Mesendoderm (in vitro differentiated cells): ENCODE measurements around the gene COA3.

Experiments used
- DNase-seq: peaks from one replicate; pipeline ENCODE4 v3.0.0; 2013
- H2AK5ac ChIP-seq: 2 replicates; pipeline ENCODE4 v1.6.1; 2013; ENCODE audit warnings: low read length, inconsistent platforms
- H2BK120ac ChIP-seq: 2 replicates; pipeline ENCODE4 v1.6.1; 2013; ENCODE audit warnings: low read depth, mild to moderate bottlenecking, low read length, moderate library complexity, mixed read lengths
- H2BK15ac ChIP-seq: replicated peaks from 2 replicates; pipeline ENCODE4 v1.6.1; 2013; ENCODE audit warnings: low read depth, mild to moderate bottlenecking, moderate library complexity
- H2BK5ac ChIP-seq: 2 replicates; pipeline ENCODE4 v1.6.1; 2013; ENCODE audit warnings: low read length, inconsistent platforms
- H3K18ac ChIP-seq: 2 replicates; pipeline ENCODE4 v1.6.1; 2013; ENCODE audit warnings: mild to moderate bottlenecking, low read length, mixed read lengths
- H3K23ac ChIP-seq: one replicate; pipeline ENCODE4 v1.6.1; 2013; ENCODE audit warnings: low read length
- H3K27ac ChIP-seq: 2 replicates; pipeline ENCODE4 v1.5.1; 2013; ENCODE audit warnings: low read depth, mild to moderate bottlenecking, inconsistent platforms, low read length, moderate library complexity
- H3K27me3 ChIP-seq: 2 replicates; pipeline ENCODE4 v1.6.1; 2013; ENCODE audit warnings: low read length, control low read depth, mild to moderate bottlenecking, inconsistent platforms; ENCODE audit not compliant: insufficient read depth, poor library complexity
- H3K36me3 ChIP-seq: 2 replicates; pipeline ENCODE4 v1.6.1; 2013; ENCODE audit warnings: low read length, inconsistent platforms; ENCODE audit not compliant: control insufficient read depth, insufficient read depth
- H3K4ac ChIP-seq: one replicate; pipeline ENCODE4 v1.6.1; 2013; ENCODE audit warnings: low read depth, mild to moderate bottlenecking, low read length, moderate library complexity
- H3K4me1 ChIP-seq: 2 replicates; pipeline ENCODE4 v1.6.1; 2013; ENCODE audit warnings: low read depth, low read length, inconsistent platforms; ENCODE audit not compliant: control insufficient read depth
- H3K4me2 ChIP-seq: 2 replicates; pipeline ENCODE4 v1.6.1; 2013; ENCODE audit warnings: low read length
- H3K4me3 ChIP-seq: 2 replicates; pipeline ENCODE4 v1.5.1; 2013; ENCODE audit warnings: mild to moderate bottlenecking, low read length
- H3K56ac ChIP-seq: one replicate; pipeline ENCODE4 v1.6.1; 2013; ENCODE audit warnings: low read length
- H3K79me1 ChIP-seq: 2 replicates; pipeline ENCODE4 v1.6.1; 2013; ENCODE audit warnings: low read length, inconsistent platforms
- H3K79me2 ChIP-seq: 2 replicates; pipeline ENCODE4 v1.6.1; 2013; ENCODE audit warnings: mild to moderate bottlenecking, low read length; ENCODE audit not compliant: control insufficient read depth, insufficient read depth
- H3K9ac ChIP-seq: 2 replicates; pipeline ENCODE4 v1.6.1; 2013; ENCODE audit warnings: low read length, inconsistent platforms
- H4K5ac ChIP-seq: one replicate; pipeline ENCODE4 v1.6.1; 2013; ENCODE audit warnings: low read length
- H4K8ac ChIP-seq: one replicate; pipeline ENCODE4 v1.6.1; 2013; ENCODE audit warnings: low read depth, mild to moderate bottlenecking, control low read depth, low read length, moderate library complexity
- WGBS: extraction: QIAGEN DNeasy Blood & Tissue Kit; methylation state at CpG from one replicate; pipeline ENCODE4 v1.1.7; 2013; ENCODE audit warnings: low lambda C conversion rate, missing lambda C conversion rate; ENCODE audit not compliant: insufficient coverage; ENCODE audit errors: extremely low coverage; 5-methylcytosine and 5-hydroxymethylcytosine counted together

The COA3 gene

DNA sequence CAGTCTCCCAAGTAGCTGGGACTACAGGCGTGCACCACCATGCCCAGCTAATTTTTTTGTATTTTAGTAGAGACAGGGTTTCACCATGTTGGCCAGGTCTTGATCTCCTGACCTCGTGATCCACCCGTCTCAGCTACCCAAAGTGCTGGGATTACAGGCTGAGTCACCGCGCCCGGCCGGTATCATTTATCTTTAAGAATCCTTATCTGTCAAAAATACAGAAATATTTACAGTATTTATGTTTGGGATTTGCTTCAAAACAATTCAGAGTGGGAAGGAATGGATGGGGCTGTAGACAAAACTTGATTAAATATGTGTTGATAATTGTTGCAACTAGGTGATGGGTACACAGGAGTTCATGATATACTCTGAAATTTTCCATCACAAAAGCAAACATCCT, 22.7 kb upstream of the COA3 start:
- no CpG with 5 or more reads among the region's 7 CpGs for WGBS

DNA sequence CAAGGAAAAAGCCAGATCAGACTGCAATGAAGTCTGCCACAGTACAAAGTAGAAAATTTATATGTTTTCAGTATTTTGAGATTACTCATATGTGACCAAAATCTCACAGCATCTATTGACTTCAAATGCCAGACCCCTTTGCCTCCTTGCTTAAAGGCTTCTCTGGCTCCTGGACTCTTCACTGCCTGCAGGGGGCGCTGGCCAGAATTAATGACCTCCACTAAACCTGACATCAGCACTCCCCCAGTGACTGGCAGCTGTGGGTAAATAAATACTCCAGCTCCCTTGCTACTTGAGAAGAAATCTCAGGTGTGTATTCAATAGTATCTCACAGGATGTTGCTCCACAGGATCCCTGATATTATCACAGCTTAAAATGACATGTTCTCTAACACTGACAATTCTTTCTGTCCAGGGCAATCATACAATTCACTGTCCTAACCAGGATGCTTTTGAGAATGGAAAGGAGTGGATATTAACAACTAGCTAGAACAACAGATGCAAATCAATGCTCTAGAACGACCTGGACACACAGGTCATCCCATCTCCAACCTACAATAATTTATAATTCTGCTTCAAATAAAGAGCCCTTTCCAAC, 21.5 kb upstream of the COA3 start:
- H3K23ac ChIP-seq: no peak overlapping the region
- no peak overlapping the region for H4K5ac ChIP-seq
- no peak overlapping the region for H3K18ac ChIP-seq
- no peak overlapping the region for H3K56ac ChIP-seq
- no peak overlapping the region for H3K4me3 ChIP-seq
- H3K79me1 ChIP-seq: peaks cover 6% of the 10 kb centered on the region
- H2BK120ac ChIP-seq: no peak overlapping the region
- no peak overlapping the region for H3K27ac ChIP-seq
- H3K9ac ChIP-seq: no peak overlapping the region
- H3K4me2 ChIP-seq: no peak overlapping the region
- H4K8ac ChIP-seq: no peak overlapping the region
- H3K79me2 ChIP-seq: peaks cover 6% of the 10 kb centered on the region
- no peaks in the 10 kb centered on the region for H3K4me1 ChIP-seq
- H2AK5ac ChIP-seq: no peak overlapping the region
- no CpG with 5 or more reads among the region's 2 CpGs for WGBS
- H3K4ac ChIP-seq: no peak overlapping the region
- no peak overlapping the region for H2BK15ac ChIP-seq
- H3K27me3 ChIP-seq: no peaks in the 10 kb centered on the region
- peak; percentile 91 for DNase-seq
- no peak overlapping the region for H2BK5ac ChIP-seq
- H3K36me3 ChIP-seq: peaks cover 2% of the 10 kb centered on the region

More for the DNA sequence above, 22.7 kb upstream of the COA3 start:
- Histone ChIP-seq H3K4me1 (no peaks in the 10 kb centered on the region), H3K4me3 (no peak overlapping the region), H2AK5ac (no peak overlapping the region), H3K18ac (no peak overlapping the region), H3K36me3 (peaks cover 2% of the 10 kb centered on the region), H4K8ac (no peak overlapping the region), H3K56ac (no peak overlapping the region), H2BK15ac (no peak overlapping the region), H3K4me2 (no peak overlapping the region), H3K27me3 (no peaks in the 10 kb centered on the region), H3K79me1 (peaks cover 6% of the 10 kb centered on the region), H4K5ac (no peak overlapping the region), H3K23ac (no peak overlapping the region), H3K9ac (no peak overlapping the region), H3K79me2 (peaks cover 6% of the 10 kb centered on the region), H2BK5ac (no peak overlapping the region), H3K4ac (no peak overlapping the region), H3K27ac (no peak overlapping the region), H2BK120ac (no peak overlapping the region)
- no peak for DNase-seq

DNA sequence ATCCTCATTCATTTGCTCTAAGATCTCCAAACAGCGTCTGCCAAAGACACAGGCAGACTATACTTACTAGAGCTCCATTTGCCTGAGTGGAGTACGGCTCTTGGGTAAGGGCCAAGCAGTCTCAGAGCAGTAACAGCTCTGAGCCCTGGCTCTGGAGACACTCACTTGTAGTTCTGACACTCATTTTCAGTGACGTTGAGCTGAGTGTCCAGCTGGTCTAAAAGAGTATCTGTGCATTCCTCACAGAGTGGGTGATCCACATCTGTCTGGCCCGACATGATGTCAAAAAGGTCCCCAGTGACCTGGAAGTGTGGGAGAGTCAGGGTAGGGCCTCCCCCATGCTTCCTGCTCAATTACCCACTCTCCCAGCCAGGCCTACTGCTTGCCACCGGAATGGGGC, 19.9 kb upstream of the COA3 start:
- Histone ChIP-seq H4K8ac (no peak overlapping the region), H3K23ac (no peak overlapping the region), H3K79me1 (peaks cover 2% of the 10 kb centered on the region), H2BK120ac (no peak overlapping the region), H2BK15ac (no peak overlapping the region), H3K4me3 (no peak overlapping the region), H2AK5ac (no peak overlapping the region), H3K4me1 (no peaks in the 10 kb centered on the region), H3K18ac (no peak overlapping the region), H3K4ac (no peak overlapping the region), H3K27me3 (no peaks in the 10 kb centered on the region), H3K9ac (no peak overlapping the region), H3K36me3 (peaks cover 6% of the 10 kb centered on the region), H3K4me2 (no peak overlapping the region), H3K27ac (no peak overlapping the region), H2BK5ac (no peak overlapping the region), H3K79me2 (peaks cover 2% of the 10 kb centered on the region), H4K5ac (no peak overlapping the region), H3K56ac (no peak overlapping the region)
- DNase-seq: no peak
- no CpG with 5 or more reads among the region's 5 CpGs for WGBS

DNA sequence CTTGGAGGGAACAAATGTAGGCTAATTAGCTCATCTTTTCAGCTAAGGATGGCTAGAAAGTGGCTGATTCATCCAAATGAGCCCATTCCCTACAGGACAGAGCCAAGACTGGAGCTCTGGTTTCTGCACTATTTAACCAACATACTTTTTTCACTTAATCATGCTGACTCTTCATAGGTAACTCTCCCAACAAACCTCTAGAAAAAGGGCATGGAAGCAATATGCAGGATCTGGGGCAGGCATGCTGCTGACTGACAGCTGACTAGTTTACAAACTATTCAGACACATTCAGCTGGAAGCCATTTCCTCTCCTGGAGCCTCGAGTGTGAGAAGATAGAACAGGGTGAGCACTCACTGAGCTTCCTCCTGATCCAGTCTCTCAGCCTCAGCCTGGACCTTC, 19.4 kb upstream of the COA3 start:
- Histone ChIP-seq H3K79me1 (peaks cover 1% of the 10 kb centered on the region), H3K23ac (no peak overlapping the region), H3K9ac (no peak overlapping the region), H3K4me3 (no peak overlapping the region), H3K36me3 (peaks cover 6% of the 10 kb centered on the region), H2BK5ac (no peak overlapping the region), H3K4me1 (no peaks in the 10 kb centered on the region), H3K18ac (no peak overlapping the region), H3K4ac (no peak overlapping the region), H3K4me2 (no peak overlapping the region), H4K8ac (no peak overlapping the region), H2BK120ac (no peak overlapping the region), H3K56ac (no peak overlapping the region), H3K27me3 (no peaks in the 10 kb centered on the region), H3K27ac (no peak overlapping the region), H2AK5ac (no peak overlapping the region), H2BK15ac (no peak overlapping the region), H3K79me2 (peaks cover under 1% of the 10 kb centered on the region), H4K5ac (no peak overlapping the region)
- WGBS: no CpG with 5 or more reads among the region's 1 CpG
- no peak for DNase-seq

DNA sequence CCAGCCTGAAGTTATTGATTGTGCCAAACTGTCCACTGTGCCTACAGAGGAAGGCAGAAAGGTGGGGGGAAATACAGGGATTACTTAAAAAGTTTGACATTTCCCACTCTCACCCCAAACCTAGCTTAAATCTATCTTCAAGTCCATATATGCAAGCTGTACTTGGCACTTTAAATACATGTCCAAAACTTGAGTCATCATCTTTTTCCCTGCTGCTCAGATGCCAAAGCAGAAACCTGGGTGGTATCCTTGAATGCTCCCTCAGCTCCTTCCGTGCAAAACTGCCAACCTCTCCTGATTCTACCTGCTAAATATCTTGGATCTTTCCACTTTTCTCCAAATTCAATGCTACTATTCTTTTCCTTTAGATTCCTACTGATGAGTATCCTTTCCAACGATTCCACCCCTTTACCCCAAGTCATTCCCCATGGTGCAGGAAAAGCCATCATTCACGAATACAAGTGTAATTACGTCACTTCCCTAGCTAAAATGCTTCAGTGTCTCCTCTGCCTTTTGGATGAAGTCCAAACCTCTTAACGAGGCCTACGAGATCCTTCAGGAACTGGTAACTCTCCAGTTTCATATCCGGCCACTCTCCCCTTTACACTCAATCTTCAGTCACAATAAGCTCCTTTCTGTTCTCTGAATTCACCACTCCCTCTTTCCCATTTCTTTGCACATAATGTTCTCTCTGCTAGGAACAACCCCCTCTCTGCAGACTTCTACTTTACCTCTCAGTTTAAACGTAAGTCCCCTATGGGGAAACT, 16.3 kb upstream of the COA3 start:
- no peak overlapping the region for H3K56ac ChIP-seq
- no peak overlapping the region for H3K23ac ChIP-seq
- H3K79me1 ChIP-seq: no peaks in the 10 kb centered on the region
- H3K9ac ChIP-seq: no peak overlapping the region
- no peak for DNase-seq
- no peak overlapping the region for H3K18ac ChIP-seq
- H4K5ac ChIP-seq: no peak overlapping the region
- H2BK15ac ChIP-seq: no peak overlapping the region
- H2BK120ac ChIP-seq: no peak overlapping the region
- no peak overlapping the region for H3K4me3 ChIP-seq
- H3K4me2 ChIP-seq: no peak overlapping the region
- no peak overlapping the region for H2BK5ac ChIP-seq
- no peaks in the 10 kb centered on the region for H3K27me3 ChIP-seq
- H3K27ac ChIP-seq: no peak overlapping the region
- H3K4me1 ChIP-seq: no peaks in the 10 kb centered on the region
- H3K36me3 ChIP-seq: peaks cover 9% of the 10 kb centered on the region
- no peak overlapping the region for H2AK5ac ChIP-seq
- no peak overlapping the region for H4K8ac ChIP-seq
- H3K4ac ChIP-seq: no peak overlapping the region
- H3K79me2 ChIP-seq: no peaks in the 10 kb centered on the region
- no CpG with 5 or more reads among the region's 8 CpGs for WGBS
